PFSK-1 (cell line): ENCODE measurements around the gene RIPOR3.

Experiments used
- FOXP2 ChIP-seq: optimal IDR thresholded peaks from 2 replicates; pipeline ENCODE3; 2011; ENCODE audit warnings: borderline replicate concordance, control low read depth, inconsistent platforms; ENCODE audit not compliant: insufficient read depth; ENCODE audit errors: extremely low read length, extremely low read depth
- POLR2AphosphoS5 ChIP-seq: IDR thresholded peaks from 2 replicates; pipeline ENCODE4 v1.6.1; 2012; ENCODE audit warnings: low read depth, mild to moderate bottlenecking, control low read depth, low read length, moderate library complexity
- SIN3A ChIP-seq: IDR thresholded peaks from 2 replicates; pipeline ENCODE4 v1.6.1; 2012; ENCODE audit warnings: mild to moderate bottlenecking, low read length, moderate library complexity, borderline replicate concordance; ENCODE audit not compliant: insufficient read depth
- TAF1 ChIP-seq: IDR thresholded peaks from 2 replicates; pipeline ENCODE4 v1.6.1; 2012; ENCODE audit warnings: low read length, control low read depth, borderline replicate concordance; ENCODE audit not compliant: insufficient read depth
- TF ChIP-seq, protein P1 (sequence below), 2 experiments: IDR thresholded peaks; 2 replicates each; pipeline versions ENCODE4 v1.6.1 to v1.8.0; 2011 to 2012; ENCODE audit warnings: low read depth in 2 of 2, low read length in 2 of 2, control low read depth in 1 of 2, inconsistent platforms in 1 of 2, mild to moderate bottlenecking in 1 of 2, moderate library complexity in 1 of 2; ENCODE audit not compliant: insufficient read depth in 1 of 2

RIPOR3 gene

DNA sequence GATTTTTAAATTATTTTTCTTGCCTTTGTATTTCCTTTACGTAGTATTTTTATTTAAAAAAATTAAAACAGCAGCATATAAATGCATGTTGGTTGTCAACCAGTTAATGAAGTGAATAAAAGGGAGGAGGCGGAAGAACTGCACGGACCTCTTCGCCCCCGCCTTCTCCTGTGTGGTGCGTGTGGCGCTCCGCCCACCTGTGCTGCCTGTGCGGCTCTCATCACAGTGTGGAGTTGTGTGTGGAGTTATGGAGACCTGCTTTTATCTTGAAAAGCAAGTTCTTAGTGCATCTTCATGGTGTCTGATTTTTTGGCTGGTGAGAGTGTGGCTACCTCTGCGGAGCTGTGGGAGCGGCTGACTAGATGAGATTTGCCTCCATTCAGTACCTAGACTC is 122.8 kb downstream of the RIPOR3 start:
- TF ChIP-seq POLR2AphosphoS5 (no peak), FOXP2 (no peak)
- TF ChIP-seq, protein P1, sequence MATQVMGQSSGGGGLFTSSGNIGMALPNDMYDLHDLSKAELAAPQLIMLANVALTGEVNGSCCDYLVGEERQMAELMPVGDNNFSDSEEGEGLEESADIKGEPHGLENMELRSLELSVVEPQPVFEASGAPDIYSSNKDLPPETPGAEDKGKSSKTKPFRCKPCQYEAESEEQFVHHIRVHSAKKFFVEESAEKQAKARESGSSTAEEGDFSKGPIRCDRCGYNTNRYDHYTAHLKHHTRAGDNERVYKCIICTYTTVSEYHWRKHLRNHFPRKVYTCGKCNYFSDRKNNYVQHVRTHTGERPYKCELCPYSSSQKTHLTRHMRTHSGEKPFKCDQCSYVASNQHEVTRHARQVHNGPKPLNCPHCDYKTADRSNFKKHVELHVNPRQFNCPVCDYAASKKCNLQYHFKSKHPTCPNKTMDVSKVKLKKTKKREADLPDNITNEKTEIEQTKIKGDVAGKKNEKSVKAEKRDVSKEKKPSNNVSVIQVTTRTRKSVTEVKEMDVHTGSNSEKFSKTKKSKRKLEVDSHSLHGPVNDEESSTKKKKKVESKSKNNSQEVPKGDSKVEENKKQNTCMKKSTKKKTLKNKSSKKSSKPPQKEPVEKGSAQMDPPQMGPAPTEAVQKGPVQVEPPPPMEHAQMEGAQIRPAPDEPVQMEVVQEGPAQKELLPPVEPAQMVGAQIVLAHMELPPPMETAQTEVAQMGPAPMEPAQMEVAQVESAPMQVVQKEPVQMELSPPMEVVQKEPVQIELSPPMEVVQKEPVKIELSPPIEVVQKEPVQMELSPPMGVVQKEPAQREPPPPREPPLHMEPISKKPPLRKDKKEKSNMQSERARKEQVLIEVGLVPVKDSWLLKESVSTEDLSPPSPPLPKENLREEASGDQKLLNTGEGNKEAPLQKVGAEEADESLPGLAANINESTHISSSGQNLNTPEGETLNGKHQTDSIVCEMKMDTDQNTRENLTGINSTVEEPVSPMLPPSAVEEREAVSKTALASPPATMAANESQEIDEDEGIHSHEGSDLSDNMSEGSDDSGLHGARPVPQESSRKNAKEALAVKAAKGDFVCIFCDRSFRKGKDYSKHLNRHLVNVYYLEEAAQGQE (IDR thresholded peaks at IDR 0.05; ENCODE audit: insufficient read depth in 1 of 2, low read depth in 2 of 2, low read length in 2 of 2): no peak

GRCh38 chr20:50567860-50568548 is 123.3 kb downstream of the RIPOR3 start:
- TF ChIP-seq SIN3A (no peak), POLR2AphosphoS5 (no peak), TAF1 (no peak), FOXP2 (no peak)
- TF ChIP-seq, protein P1 (IDR thresholded peaks at IDR 0.05; ENCODE audit: insufficient read depth in 1 of 2, low read depth in 2 of 2, low read length in 2 of 2): no peak

DNA sequence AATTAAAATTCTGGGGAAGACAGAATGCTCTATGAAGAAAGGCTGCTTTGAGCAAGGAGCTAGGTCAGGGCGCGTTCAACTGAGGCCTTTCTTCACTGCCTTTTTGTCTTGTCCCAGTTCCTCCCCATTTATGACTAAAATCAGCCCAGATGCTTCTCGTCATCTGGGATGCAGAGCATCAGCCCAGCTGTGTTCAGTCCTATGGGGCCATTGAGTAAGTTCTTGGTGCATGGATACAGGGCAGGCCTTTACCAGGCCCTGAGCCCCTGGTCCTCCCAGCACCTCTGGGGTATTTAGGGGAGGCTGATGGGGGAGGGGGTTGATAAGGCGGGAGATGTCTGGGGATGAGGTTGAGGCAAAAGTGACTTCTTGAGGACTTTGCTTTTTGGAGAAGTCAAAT is 125.5 kb downstream of the RIPOR3 start:
- no peak for TF ChIP-seq SIN3A
- TF ChIP-seq TAF1: no peak

- no peak for TF ChIP-seq POLR2AphosphoS5
- TF ChIP-seq, protein P1 (IDR thresholded peaks at IDR 0.05; ENCODE audit: insufficient read depth in 1 of 2, low read depth in 2 of 2, low read length in 2 of 2): no peak
- no peak for TF ChIP-seq FOXP2
- TF ChIP-seq TAF1: no peak
- no peak for TF ChIP-seq SIN3A
These were observed 126.0 kb downstream of the RIPOR3 start for GRCh38 chr20:50565383-50565782.

DNA sequence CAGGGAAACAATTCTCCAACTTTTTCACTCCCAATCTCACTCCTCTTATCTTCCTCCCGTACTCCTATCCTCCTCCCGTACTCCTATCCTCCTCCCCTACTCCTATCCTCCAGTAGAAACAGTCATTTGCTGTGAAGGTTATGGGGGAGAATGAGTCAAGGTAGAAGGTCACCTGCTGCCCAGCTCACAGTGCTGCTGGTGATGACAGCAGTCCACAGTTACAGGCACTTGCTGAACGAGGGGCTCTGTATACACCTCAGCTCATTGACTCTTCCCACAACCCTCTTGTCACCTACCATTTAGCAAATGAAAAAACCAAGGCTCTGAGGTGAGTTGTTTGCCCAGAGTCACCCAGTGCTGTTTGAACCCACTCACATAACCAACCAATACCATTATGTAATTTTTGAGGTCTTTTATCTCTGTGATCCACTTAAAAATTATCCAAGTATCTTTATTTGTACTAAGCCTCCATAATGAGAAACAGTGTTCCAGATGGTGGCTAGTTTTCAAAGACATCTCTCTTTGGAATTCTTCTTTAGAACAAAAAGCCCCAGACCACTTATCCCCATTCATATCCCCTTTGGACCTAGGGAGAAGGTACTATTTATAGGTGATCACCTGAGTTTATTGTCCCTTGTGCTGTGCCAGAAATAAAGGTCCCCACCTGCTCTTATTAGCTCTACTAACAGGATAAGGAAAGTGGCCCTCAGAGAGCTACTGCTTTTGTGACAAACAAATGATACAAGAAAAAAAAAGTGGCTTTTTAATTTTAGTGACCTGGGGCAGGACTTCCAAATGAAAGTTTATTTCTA is 128.0 kb downstream of the RIPOR3 start:
- TF ChIP-seq POLR2AphosphoS5 (no peak), TAF1 (no peak), FOXP2 (no peak), SIN3A (no peak)
- TF ChIP-seq, protein P1 (IDR thresholded peaks at IDR 0.05; ENCODE audit: insufficient read depth in 1 of 2, low read depth in 2 of 2, low read length in 2 of 2): no peak
